ENCODE results near the gene EPB41L1. TPM values are rescaled to one million over a fixed set of nuclear protein-coding genes. Genes with fewer than 3 reads are reported as not detected.

Gene EPB41L1
- total RNA-seq, 1 donor from 2014 or later, result 16.7 TPM

DNA sequence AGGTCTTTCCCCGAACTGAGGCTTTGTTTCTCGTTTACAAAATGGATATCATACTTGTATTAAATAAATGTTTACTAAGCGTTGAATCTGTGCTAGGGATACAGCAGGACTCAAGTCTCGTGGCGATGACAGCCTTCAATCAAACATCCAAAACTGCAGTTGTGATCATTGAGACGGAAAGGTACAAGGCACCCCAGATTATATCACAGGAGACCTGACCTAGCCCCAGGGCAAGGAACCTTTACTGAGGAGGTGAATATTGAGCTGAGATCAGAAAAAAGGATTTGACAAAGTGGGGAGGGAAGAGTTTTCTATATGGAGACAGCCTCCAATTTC is 82.2 kb downstream of the EPB41L1 start:
- TF ChIP-seq, protein P1, sequence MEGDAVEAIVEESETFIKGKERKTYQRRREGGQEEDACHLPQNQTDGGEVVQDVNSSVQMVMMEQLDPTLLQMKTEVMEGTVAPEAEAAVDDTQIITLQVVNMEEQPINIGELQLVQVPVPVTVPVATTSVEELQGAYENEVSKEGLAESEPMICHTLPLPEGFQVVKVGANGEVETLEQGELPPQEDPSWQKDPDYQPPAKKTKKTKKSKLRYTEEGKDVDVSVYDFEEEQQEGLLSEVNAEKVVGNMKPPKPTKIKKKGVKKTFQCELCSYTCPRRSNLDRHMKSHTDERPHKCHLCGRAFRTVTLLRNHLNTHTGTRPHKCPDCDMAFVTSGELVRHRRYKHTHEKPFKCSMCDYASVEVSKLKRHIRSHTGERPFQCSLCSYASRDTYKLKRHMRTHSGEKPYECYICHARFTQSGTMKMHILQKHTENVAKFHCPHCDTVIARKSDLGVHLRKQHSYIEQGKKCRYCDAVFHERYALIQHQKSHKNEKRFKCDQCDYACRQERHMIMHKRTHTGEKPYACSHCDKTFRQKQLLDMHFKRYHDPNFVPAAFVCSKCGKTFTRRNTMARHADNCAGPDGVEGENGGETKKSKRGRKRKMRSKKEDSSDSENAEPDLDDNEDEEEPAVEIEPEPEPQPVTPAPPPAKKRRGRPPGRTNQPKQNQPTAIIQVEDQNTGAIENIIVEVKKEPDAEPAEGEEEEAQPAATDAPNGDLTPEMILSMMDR (IDR thresholded peaks at IDR 0.05), result no peak
- intact Hi-C loops (cut with DNase I), result loop anchor here (1.0 kb wide), 1 partner anchor 369 kb away; the partner anchor contains the start of gene RAB5IF
- peaks cover 17 to 19% of the 10 kb centered on the region in 2 donors for H3K36me3 ChIP-seq
- peak overlapping the region; percentile 90 to 94 for H3K4me3 ChIP-seq
- no peak for DNase-seq (ENCODE audit: low spot score in 2 of 2)
- no peaks in the 10 kb centered on the region for H3K27me3 ChIP-seq
- H3K27ac ChIP-seq, result peak overlapping the region; percentile 82 to 84
- no peaks in the 10 kb centered on the region for H3K9me3 ChIP-seq
- peaks cover 5 to 17% of the 10 kb centered on the region in 2 donors for H3K4me1 ChIP-seq

DNA sequence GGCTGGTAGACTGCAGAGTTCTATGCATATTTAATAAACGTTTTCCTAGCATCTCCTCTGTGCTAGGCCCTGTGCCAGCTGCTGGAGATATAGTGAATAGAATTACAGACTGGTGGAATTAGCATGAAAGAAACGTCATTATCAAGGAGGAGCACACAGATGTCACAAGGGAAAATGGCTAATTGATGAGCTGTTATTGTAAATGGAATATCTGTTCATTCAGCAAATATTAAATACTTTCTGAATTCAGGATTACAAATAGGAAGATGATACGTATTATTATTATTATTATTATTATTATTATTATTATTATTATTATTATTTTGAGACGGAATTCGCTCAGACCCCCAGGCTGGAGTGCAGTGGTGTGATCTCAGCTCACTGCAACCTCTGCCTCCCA is 82.9 kb downstream of the EPB41L1 start:
- Histone ChIP-seq H3K9me3 (no peaks in the 10 kb centered on the region), H3K36me3 (peaks cover 20 to 22% of the 10 kb centered on the region in 2 donors), H3K27me3 (no peaks in the 10 kb centered on the region), H3K4me3 (peak overlapping the region; percentile 90 to 94), H3K4me1 (peaks cover 5 to 17% of the 10 kb centered on the region in 2 donors), H3K27ac (no peak overlapping the region)
- intact Hi-C loops (cut with DNase I), result no loop called here
- DNase-seq (ENCODE audit: low spot score in 2 of 2), result no peak
- TF ChIP-seq, protein P1 (IDR thresholded peaks at IDR 0.05), result no peak

GRCh38 chr20:36238153-36238552 is 83.6 kb downstream of the EPB41L1 start:
- Histone ChIP-seq H3K9me3 (no peaks in the 10 kb centered on the region), H3K27me3 (no peaks in the 10 kb centered on the region), H3K4me1 (peaks cover 5 to 17% of the 10 kb centered on the region in 2 donors), H3K4me3 (peak overlapping the region in 1 of 2 donors; percentile 90), H3K36me3 (peaks cover 22 to 27% of the 10 kb centered on the region in 2 donors), H3K27ac (no peak overlapping the region)
- TF ChIP-seq, protein P1 (IDR thresholded peaks at IDR 0.05), result no peak
- DNase-seq (ENCODE audit: low spot score in 2 of 2), result no peak
- intact Hi-C loops (cut with DNase I), result no loop called here

DNA sequence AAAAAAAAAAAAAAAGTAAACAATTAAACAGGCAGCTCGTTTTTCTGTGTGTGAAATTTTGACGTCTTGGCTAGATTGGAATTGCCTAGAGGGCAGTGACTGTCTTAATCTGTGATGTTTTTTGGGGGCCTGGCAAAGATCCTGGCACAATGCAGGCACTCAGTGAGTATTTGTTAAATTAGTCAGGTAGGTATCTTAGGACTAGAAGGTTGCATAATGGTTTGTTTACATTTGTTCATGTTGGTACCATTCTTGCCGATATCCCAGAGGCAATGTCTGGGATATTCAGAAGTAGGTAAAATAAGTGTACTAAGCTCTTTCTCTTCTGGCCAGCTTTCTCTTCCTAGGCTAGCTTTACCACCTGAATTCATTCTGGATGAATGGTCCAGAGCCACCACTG is 84.2 kb downstream of the EPB41L1 start:
- no peaks in the 10 kb centered on the region for H3K9me3 ChIP-seq
- peaks cover 5 to 17% of the 10 kb centered on the region in 2 donors for H3K4me1 ChIP-seq
- peaks cover 22 to 31% of the 10 kb centered on the region in 2 donors for H3K36me3 ChIP-seq
- no peak overlapping the region for H3K27ac ChIP-seq
- H3K4me3 ChIP-seq, result no peak overlapping the region
- TF ChIP-seq, protein P1 (IDR thresholded peaks at IDR 0.05), result no peak
- H3K27me3 ChIP-seq, result no peaks in the 10 kb centered on the region
- no peak for DNase-seq (ENCODE audit: low spot score in 2 of 2)
- intact Hi-C loops (cut with DNase I), result no loop called here

GRCh38 chr20:36240076-36240475 is 85.5 kb downstream of the EPB41L1 start:
- Histone ChIP-seq H3K36me3 (peaks cover 29 to 44% of the 10 kb centered on the region in 2 donors), H3K4me3 (no peak overlapping the region), H3K27me3 (no peaks in the 10 kb centered on the region), H3K27ac (no peak overlapping the region), H3K4me1 (peaks cover 5 to 17% of the 10 kb centered on the region in 2 donors), H3K9me3 (no peaks in the 10 kb centered on the region)
- intact Hi-C loops (cut with DNase I), result no loop called here
- no peak for DNase-seq (ENCODE audit: low spot score in 2 of 2)
- TF ChIP-seq, protein P1 (IDR thresholded peaks at IDR 0.05), result no peak

DNA sequence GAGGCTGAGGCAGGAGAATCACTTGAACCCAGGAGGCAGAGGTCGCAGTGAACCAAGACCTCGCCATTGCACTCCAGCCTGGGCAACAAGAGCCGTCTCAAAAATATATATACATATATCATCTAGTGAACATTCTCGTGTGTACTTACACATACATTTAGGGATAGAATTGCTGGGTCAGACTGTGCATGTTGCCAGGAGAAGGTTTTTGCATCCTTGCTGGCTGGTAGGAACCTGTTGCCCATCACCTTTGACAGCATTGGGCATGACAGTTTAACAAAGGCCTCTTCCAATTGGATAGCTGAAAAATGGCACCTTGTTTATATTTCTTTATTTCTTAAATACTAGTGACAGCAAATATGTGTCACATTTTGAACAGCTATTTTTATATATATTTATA is 87.1 kb downstream of the EPB41L1 start:
- H3K4me1 ChIP-seq, result peaks cover 0 to 13% of the 10 kb centered on the region in 2 donors
- no peak overlapping the region for H3K4me3 ChIP-seq
- no peaks in the 10 kb centered on the region for H3K9me3 ChIP-seq
- TF ChIP-seq, protein P1 (IDR thresholded peaks at IDR 0.05), result no peak
- H3K36me3 ChIP-seq, result peaks cover 45 to 60% of the 10 kb centered on the region in 2 donors
- no peak overlapping the region for H3K27ac ChIP-seq
- DNase-seq (ENCODE audit: low spot score in 2 of 2), result no peak
- intact Hi-C loops (cut with DNase I), result no loop called here
- H3K27me3 ChIP-seq, result no peaks in the 10 kb centered on the region

All from ascending aorta (tissue), 2 donors.